HEK293T (cell line): ENCODE results near the gene GZMA.

Experiments used
- ARNT ChIP-seq: fragments of 450-650 bp; IDR thresholded peaks from 2 replicates; pipeline ENCODE4 v1.6.1; 2017; ENCODE audit warnings: mild to moderate bottlenecking
- BHLHE40 ChIP-seq: fragments of 450-650 bp; IDR thresholded peaks from 2 replicates; pipeline ENCODE4 v1.6.1; 2016; ENCODE audit warnings: mild to moderate bottlenecking, moderate library complexity, borderline replicate concordance
- ELF4 ChIP-seq: fragments of 450-650 bp; IDR thresholded peaks from 2 replicates; pipeline ENCODE4 v1.6.1; 2017; ENCODE audit warnings: antibody characterized with exemption
- FOXA1 ChIP-seq: fragments of 450-650 bp; IDR thresholded peaks from 2 replicates; pipeline ENCODE4 v1.6.1; 2016; ENCODE audit warnings: mild to moderate bottlenecking
- FOXM1 ChIP-seq: fragments of 450-650 bp; IDR thresholded peaks from 2 replicates; pipeline ENCODE4 v1.6.1; 2017; ENCODE audit warnings: mild to moderate bottlenecking, borderline replicate concordance
- NFRKB ChIP-seq: fragments of 450-650 bp; IDR thresholded peaks from 2 replicates; pipeline ENCODE4 v1.6.1; 2016; ENCODE audit warnings: mild to moderate bottlenecking, moderate library complexity
- SP1 ChIP-seq: fragments of 450-650 bp; IDR thresholded peaks from 2 replicates; pipeline ENCODE4 v1.6.1; 2017
- SUZ12 ChIP-seq: fragments of 450-650 bp; IDR thresholded peaks from 2 replicates; pipeline ENCODE4 v1.6.1; 2016; ENCODE audit warnings: mild to moderate bottlenecking
- TARDBP ChIP-seq: fragments of 450-650 bp; IDR thresholded peaks from 2 replicates; pipeline ENCODE4 v1.6.1; 2016
- ZNF384 ChIP-seq: fragments of 450-650 bp; IDR thresholded peaks from 2 replicates; pipeline ENCODE4 v1.6.1; 2016

DNA sequence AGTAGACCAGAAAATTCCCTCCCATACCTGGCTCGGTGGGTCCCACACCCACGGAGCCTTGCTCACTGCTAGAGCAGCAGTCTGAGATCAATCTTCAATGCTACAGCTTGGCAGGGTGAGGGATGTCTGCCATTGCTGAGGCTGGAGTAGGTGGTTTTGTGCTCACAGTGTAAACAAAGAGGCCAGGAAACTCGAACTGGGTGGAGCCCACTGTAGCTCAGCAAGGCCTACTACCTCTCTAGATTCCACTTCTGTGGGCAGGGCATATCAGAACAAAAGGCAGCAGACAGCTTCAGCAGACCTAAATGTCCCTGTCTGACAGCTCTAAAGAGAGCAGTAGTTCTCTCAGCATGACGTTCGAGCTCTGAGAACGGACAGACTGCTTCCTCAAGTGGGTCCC lies 5.6 kb upstream of the GZMA start:
- TF ChIP-seq TARDBP (no peak), NFRKB (no peak), FOXM1 (no peak), SP1 (no peak), BHLHE40 (no peak), ELF4 (no peak), ZNF384 (no peak), SUZ12 (no peak), FOXA1 (no peak), ARNT (no peak)
